K562 (cell line): ENCODE data around the gene RNASEH2A. TPM values are rescaled to one million over a fixed set of nuclear protein-coding genes. Genes with fewer than 3 reads are reported as not detected.

Experiments
- BDP1 ChIP-seq: IDR thresholded peaks from 3 replicates; pipeline ENCODE4 v1.6.1; 2011; ENCODE audit not compliant: insufficient read length, insufficient read depth
- CXXC5 ChIP-seq: fragments of 250-450 bp; sonication (Bioruptor Pico); IDR thresholded peaks from 2 replicates; pipeline ENCODE4 v1.8.0; 2022; ENCODE audit warnings: inconsistent platforms, mild to moderate bottlenecking, moderate library complexity
- KAT2B ChIP-seq: IDR thresholded peaks from one replicate; pipeline ENCODE4 v1.6.1; 2012; ENCODE audit warnings: low read depth, mild to moderate bottlenecking, control low read depth, inconsistent platforms, low read length, moderate library complexity
- NCOA1 ChIP-seq: fragments of 450-650 bp; IDR thresholded peaks from 2 replicates; pipeline ENCODE4 v1.6.1; 2016; ENCODE audit warnings: low read depth
- TEAD1 ChIP-seq, 2 experiments: fragments of 450-650 bp in 1 of 2; sonication (generic) in 1 of 2; formaldehyde crosslinking; IDR thresholded peaks; 2 replicates each; pipeline versions ENCODE4 v1.4.0 to v1.8.0; 2020 to 2022; ENCODE audit warnings: mild to moderate bottlenecking in 2 of 2, missing genetic modification reagents in 1 of 2
- ZNF217 ChIP-seq: sonication (generic); formaldehyde crosslinking; IDR thresholded peaks from 2 replicates; pipeline ENCODE4 v1.8.0; 2022; ENCODE audit warnings: mild to moderate bottlenecking, missing genetic modification reagents
- polyA plus RNA-seq, 8 experiments: library from polyadenylated mRNA; depleted of rRNA in 4 of 8; stranded (reverse) in 5 of 8; unstranded in 3 of 8; fragments of >200 nt; fragmentation: Nextera tagmentation in 2 of 8; fragmentation: Illumina TruSeq in 1 of 8; extraction: Ambion mirVana in 2 of 8; extraction: Trizol in 1 of 8; gene quantifications; 2 replicates each; pipeline versions ENCODE4 v1.2.1 to v1.2.3, GENCODE V29; 2011 to 2014; ENCODE audit warnings: inconsistent platforms in 1 of 8, missing spikeins in 1 of 8
- total RNA-seq, 7 experiments: library from RNA; depleted of rRNA in 6 of 7; stranded (reverse); fragments of >200 nt in 6 of 7; fragmentation: Illumina TruSeq in 2 of 7; extraction: Trizol in 2 of 7; gene quantifications; 2 replicates each; pipeline versions ENCODE4 v1.2.1 to v1.2.3, GENCODE V29; 2011 to 2021; ENCODE audit warnings: low replicate concordance in 1 of 7
- TF ChIP-seq, protein P1 (sequence below): fragments of 250-450 bp; sonication (Bioruptor Pico); IDR thresholded peaks from 2 replicates; pipeline ENCODE4 v1.4.0; 2020; ENCODE audit warnings: mild to moderate bottlenecking, moderate library complexity
- TF ChIP-seq, protein P2 (sequence below), 2 experiments: fragments of 450-650 bp; formaldehyde crosslinking in 1 of 2; IDR thresholded peaks; 2 replicates each; pipeline versions ENCODE4 v1.4.0 to v1.6.1; 2014 to 2020; ENCODE audit warnings: mild to moderate bottlenecking in 2 of 2, borderline replicate concordance in 1 of 2, low read depth in 1 of 2
- TF ChIP-seq, protein P3 (sequence below): sonication (generic); formaldehyde crosslinking; IDR thresholded peaks from 2 replicates; pipeline ENCODE4 v1.8.1; 2023; ENCODE audit warnings: mild to moderate bottlenecking, missing genetic modification reagents
- TF ChIP-seq, protein P4 (sequence below): fragments of 450-650 bp; IDR thresholded peaks from 2 replicates; pipeline ENCODE4 v1.6.1; 2016

The RNASEH2A gene
- total and polyA plus RNA-seq, 9 of the 15 experiments (the other 6 are each of a cell fraction or from before 2014, with no cell fraction given), result 22.3 to 78.0 (median 61.7) TPM

DNA sequence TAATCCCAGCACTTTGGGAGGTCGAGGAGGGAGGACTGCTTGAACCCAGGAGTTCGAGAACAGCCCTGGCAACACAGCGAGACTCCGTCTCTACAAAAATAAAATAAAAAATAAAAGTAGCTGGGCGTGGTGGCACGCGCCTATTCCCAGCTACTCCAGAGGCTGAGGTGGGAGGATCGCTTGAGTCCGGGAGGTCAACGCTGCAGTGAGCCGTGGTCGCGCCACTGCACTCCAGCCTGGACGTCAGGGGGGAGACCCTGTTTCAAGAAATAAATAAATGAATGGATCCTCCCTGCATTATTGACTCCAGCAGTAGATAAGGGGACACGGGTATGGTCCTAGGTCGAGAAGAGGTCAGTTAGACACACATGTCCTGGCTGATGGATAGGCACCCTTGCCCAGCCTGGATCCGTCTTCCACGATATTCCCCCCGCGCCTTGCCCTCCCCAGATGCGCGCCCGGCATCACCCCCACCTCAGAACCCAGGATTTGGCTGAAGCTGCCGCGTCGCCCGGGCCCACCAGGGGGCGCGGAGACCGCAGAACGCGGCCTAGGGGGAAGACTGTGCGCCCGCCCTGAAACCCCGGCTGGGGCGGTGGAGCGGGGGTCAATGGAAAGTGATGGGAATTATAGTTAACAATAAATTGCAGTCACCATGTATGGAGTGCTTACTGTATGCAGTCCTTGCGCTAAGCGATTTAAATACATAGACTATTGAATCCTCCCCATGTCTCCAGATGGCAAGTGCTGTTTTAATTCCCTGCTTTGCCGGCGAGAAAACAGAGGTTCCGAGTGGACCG is 29.0 kb upstream of the RNASEH2A start (continued):
- TF ChIP-seq, protein P1, sequence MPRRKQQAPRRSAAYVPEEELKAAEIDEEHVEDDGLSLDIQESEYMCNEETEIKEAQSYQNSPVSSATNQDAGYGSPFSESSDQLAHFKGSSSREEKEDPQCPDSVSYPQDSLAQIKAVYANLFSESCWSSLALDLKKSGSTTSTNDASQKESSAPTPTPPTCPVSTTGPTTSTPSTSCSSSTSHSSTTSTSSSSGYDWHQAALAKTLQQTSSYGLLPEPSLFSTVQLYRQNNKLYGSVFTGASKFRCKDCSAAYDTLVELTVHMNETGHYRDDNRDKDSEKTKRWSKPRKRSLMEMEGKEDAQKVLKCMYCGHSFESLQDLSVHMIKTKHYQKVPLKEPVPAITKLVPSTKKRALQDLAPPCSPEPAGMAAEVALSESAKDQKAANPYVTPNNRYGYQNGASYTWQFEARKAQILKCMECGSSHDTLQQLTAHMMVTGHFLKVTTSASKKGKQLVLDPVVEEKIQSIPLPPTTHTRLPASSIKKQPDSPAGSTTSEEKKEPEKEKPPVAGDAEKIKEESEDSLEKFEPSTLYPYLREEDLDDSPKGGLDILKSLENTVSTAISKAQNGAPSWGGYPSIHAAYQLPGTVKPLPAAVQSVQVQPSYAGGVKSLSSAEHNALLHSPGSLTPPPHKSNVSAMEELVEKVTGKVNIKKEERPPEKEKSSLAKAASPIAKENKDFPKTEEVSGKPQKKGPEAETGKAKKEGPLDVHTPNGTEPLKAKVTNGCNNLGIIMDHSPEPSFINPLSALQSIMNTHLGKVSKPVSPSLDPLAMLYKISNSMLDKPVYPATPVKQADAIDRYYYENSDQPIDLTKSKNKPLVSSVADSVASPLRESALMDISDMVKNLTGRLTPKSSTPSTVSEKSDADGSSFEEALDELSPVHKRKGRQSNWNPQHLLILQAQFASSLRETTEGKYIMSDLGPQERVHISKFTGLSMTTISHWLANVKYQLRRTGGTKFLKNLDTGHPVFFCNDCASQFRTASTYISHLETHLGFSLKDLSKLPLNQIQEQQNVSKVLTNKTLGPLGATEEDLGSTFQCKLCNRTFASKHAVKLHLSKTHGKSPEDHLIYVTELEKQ, result no peak
- TF ChIP-seq, protein P2, sequence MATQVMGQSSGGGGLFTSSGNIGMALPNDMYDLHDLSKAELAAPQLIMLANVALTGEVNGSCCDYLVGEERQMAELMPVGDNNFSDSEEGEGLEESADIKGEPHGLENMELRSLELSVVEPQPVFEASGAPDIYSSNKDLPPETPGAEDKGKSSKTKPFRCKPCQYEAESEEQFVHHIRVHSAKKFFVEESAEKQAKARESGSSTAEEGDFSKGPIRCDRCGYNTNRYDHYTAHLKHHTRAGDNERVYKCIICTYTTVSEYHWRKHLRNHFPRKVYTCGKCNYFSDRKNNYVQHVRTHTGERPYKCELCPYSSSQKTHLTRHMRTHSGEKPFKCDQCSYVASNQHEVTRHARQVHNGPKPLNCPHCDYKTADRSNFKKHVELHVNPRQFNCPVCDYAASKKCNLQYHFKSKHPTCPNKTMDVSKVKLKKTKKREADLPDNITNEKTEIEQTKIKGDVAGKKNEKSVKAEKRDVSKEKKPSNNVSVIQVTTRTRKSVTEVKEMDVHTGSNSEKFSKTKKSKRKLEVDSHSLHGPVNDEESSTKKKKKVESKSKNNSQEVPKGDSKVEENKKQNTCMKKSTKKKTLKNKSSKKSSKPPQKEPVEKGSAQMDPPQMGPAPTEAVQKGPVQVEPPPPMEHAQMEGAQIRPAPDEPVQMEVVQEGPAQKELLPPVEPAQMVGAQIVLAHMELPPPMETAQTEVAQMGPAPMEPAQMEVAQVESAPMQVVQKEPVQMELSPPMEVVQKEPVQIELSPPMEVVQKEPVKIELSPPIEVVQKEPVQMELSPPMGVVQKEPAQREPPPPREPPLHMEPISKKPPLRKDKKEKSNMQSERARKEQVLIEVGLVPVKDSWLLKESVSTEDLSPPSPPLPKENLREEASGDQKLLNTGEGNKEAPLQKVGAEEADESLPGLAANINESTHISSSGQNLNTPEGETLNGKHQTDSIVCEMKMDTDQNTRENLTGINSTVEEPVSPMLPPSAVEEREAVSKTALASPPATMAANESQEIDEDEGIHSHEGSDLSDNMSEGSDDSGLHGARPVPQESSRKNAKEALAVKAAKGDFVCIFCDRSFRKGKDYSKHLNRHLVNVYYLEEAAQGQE (IDR thresholded peaks at IDR 0.05; ENCODE audit: borderline replicate concordance), result peak; percentile 86; the same call in 1 of the 2 replicates
- TF ChIP-seq, protein P2 (CRISPR knock-in tag; IDR thresholded peaks at IDR 0.05; ENCODE audit: low read depth), result no peak
- TF ChIP-seq TEAD1 (CRISPR knock-in tag; IDR thresholded peaks at IDR 0.05) (0 out of 4 replicates have a peak, but pooled peaks of 1 of the 2 experiments have one; percentile 18), KAT2B (no peak), ZNF217 (no peak), BDP1 (no peak), CXXC5 (CRISPR knock-in tag) (peak; percentile 58), NCOA1 (no peak)
- TF ChIP-seq, protein P3, sequence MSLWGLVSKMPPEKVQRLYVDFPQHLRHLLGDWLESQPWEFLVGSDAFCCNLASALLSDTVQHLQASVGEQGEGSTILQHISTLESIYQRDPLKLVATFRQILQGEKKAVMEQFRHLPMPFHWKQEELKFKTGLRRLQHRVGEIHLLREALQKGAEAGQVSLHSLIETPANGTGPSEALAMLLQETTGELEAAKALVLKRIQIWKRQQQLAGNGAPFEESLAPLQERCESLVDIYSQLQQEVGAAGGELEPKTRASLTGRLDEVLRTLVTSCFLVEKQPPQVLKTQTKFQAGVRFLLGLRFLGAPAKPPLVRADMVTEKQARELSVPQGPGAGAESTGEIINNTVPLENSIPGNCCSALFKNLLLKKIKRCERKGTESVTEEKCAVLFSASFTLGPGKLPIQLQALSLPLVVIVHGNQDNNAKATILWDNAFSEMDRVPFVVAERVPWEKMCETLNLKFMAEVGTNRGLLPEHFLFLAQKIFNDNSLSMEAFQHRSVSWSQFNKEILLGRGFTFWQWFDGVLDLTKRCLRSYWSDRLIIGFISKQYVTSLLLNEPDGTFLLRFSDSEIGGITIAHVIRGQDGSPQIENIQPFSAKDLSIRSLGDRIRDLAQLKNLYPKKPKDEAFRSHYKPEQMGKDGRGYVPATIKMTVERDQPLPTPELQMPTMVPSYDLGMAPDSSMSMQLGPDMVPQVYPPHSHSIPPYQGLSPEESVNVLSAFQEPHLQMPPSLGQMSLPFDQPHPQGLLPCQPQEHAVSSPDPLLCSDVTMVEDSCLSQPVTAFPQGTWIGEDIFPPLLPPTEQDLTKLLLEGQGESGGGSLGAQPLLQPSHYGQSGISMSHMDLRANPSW (CRISPR knock-in tag), result no peak
- TF ChIP-seq, protein P4, sequence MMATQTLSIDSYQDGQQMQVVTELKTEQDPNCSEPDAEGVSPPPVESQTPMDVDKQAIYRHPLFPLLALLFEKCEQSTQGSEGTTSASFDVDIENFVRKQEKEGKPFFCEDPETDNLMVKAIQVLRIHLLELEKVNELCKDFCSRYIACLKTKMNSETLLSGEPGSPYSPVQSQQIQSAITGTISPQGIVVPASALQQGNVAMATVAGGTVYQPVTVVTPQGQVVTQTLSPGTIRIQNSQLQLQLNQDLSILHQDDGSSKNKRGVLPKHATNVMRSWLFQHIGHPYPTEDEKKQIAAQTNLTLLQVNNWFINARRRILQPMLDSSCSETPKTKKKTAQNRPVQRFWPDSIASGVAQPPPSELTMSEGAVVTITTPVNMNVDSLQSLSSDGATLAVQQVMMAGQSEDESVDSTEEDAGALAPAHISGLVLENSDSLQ, result no peak
